GM12875 (cell line): ENCODE results near the gene AGPAT3.
"Not testable (repeated sequence)": the region's sequence is repeated elsewhere in the genome, so short reads cannot be mapped to it uniquely, and the experiment has no call there.

Experiments
- H3K4me3 ChIP-seq: one replicate; pipeline ENCODE4 v1.5.1; 2011; ENCODE audit warnings: low read depth, low read length, control low read depth
- CTCF ChIP-seq: IDR thresholded peaks from 2 replicates; pipeline ENCODE4 v1.5.1; 2011; ENCODE audit warnings: low read depth, mild to moderate bottlenecking, control low read depth, inconsistent platforms, low read length, moderate library complexity, borderline replicate concordance; ENCODE audit not compliant: insufficient read depth

AGPAT3 gene

GRCh38 chr21:43820466-43820865 is 44.6 kb upstream of the AGPAT3 start:
- H3K4me3 ChIP-seq, result no peak overlapping the region

GRCh38 chr21:43822166-43822565 is 42.9 kb upstream of the AGPAT3 start:
- H3K4me3 ChIP-seq, result not testable (repeated sequence)

More at GRCh38 chr21:43820466-43820865, 44.6 kb upstream of the AGPAT3 start:
- no peak for TF ChIP-seq CTCF

GRCh38 chr21:43822741-43823140 is 42.3 kb upstream of the AGPAT3 start:
- not testable (repeated sequence) for H3K4me3 ChIP-seq

- no peak for TF ChIP-seq CTCF
- H3K4me3 ChIP-seq, result no peak overlapping the region
These were observed 40.4 kb upstream of the AGPAT3 start for GRCh38 chr21:43824333-43825241.

- no peak overlapping the region for H3K4me3 ChIP-seq
- TF ChIP-seq CTCF, result no peak
These were observed 39.6 kb upstream of the AGPAT3 start for GRCh38 chr21:43825242-43825935.

- no peak overlapping the region for H3K4me3 ChIP-seq
- TF ChIP-seq CTCF, result 0 out of 2 replicates have a peak, but pooled peaks have one; percentile 12
These were observed 38.9 kb upstream of the AGPAT3 start for GRCh38 chr21:43825936-43826622.

GRCh38 chr21:43826623-43826974 is 38.4 kb upstream of the AGPAT3 start:
- TF ChIP-seq CTCF, result no peak
- H3K4me3 ChIP-seq, result no peak overlapping the region
